Stimulated activated CD4-positive, alpha-beta T cell treated with anti-CD3 and anti-CD28 coated beads, Interleukin-1b, Interleukin-23, amount 100 ng/mL, for 4 hours (primary cell): ENCODE results near the gene P3H3.

Source experiments
- DNase-seq, 2 donors: peaks; one replicate each; pipeline ENCODE4 v3.0.0-alpha.2; 2020; ENCODE audit warnings: low read depth in 2 of 2

The P3H3 gene, protein sequence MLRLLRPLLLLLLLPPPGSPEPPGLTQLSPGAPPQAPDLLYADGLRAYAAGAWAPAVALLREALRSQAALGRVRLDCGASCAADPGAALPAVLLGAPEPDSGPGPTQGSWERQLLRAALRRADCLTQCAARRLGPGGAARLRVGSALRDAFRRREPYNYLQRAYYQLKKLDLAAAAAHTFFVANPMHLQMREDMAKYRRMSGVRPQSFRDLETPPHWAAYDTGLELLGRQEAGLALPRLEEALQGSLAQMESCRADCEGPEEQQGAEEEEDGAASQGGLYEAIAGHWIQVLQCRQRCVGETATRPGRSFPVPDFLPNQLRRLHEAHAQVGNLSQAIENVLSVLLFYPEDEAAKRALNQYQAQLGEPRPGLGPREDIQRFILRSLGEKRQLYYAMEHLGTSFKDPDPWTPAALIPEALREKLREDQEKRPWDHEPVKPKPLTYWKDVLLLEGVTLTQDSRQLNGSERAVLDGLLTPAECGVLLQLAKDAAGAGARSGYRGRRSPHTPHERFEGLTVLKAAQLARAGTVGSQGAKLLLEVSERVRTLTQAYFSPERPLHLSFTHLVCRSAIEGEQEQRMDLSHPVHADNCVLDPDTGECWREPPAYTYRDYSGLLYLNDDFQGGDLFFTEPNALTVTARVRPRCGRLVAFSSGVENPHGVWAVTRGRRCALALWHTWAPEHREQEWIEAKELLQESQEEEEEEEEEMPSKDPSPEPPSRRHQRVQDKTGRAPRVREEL

GRCh38 chr12:6827982-6828780 is at the start of gene P3H3:
P3H3 (plus strand) TSS chr12:6828407; CDS start chr12:6828441, 34 bp downstream.
- DNase-seq = no peak

GRCh38 chr12:6778574-6779550 is 49.3 kb upstream of the P3H3 start:
- DNase-seq = peak; percentile 82 to 85

DNA sequence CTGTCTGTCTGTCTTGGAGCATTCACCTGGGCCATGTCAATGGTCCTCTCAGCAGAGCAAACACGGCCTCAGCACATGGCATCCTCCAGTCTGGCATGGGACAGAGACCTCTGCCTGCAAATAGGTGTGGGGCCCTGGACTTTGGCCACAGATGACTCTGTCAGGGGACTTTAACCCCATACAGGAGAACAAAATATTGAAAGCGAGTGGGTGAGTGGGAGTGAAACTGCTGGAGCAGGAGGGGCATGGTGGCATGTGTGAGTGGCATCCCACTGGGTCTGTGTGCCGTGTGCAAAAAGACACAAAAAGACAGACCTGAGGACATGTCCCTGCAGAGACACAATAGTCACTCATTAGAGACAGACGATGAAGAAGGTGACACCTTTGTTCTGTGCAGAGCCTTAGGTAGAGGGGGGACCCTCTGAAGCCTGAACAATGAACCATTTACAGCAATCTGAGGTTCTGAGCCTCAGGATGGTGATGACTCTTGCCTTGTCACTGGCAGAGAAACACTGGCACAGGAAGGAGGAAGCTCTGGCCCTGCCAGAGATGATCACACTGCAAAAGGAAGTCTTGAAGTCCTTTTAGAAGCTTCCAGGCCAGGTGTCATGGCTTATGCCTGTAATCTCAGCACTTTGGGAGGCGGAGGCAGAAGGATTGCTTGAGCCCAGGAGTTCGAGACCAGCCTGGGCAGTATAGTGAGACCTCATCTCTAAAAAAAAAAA is 48.3 kb upstream of the P3H3 start:
- no peak for DNase-seq

GRCh38 chr12:6780573-6780972 is 47.6 kb upstream of the P3H3 start:
- no peak for DNase-seq

DNA sequence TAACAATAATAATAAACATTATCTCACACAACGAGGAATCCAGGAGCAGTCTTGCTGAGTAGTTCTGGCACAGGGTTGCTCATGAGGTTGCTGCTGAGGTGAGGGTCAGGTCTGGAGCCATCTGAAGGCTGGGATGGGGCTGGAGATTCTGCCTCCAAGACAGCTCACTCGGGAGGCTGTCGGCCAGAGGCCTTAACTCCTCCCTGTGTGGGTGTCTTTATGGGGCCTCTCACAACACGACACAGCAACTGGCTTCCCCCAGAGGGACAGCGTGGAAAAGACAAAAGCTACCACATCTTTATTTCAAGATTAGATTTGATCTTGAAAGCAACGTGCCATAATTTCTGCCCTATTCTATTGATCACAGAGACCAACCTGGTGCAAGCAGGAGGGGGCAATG is 46.1 kb upstream of the P3H3 start:
- DNase-seq = no peak

- DNase-seq = no peak
These were observed 45.2 kb upstream of the P3H3 start for GRCh38 chr12:6782850-6783566.

- DNase-seq = no peak
These were observed 44.4 kb upstream of the P3H3 start for GRCh38 chr12:6783828-6784227.

- no peak for DNase-seq
These were observed 43.9 kb upstream of the P3H3 start for GRCh38 chr12:6784296-6784695.

- no peak for DNase-seq
These were observed 43.4 kb upstream of the P3H3 start for GRCh38 chr12:6784761-6785160.

- no peak for DNase-seq
These were observed 41.7 kb upstream of the P3H3 start for GRCh38 chr12:6786416-6787094.

- no peak for DNase-seq
These were observed 40.9 kb upstream of the P3H3 start for GRCh38 chr12:6787309-6787708.

DNA sequence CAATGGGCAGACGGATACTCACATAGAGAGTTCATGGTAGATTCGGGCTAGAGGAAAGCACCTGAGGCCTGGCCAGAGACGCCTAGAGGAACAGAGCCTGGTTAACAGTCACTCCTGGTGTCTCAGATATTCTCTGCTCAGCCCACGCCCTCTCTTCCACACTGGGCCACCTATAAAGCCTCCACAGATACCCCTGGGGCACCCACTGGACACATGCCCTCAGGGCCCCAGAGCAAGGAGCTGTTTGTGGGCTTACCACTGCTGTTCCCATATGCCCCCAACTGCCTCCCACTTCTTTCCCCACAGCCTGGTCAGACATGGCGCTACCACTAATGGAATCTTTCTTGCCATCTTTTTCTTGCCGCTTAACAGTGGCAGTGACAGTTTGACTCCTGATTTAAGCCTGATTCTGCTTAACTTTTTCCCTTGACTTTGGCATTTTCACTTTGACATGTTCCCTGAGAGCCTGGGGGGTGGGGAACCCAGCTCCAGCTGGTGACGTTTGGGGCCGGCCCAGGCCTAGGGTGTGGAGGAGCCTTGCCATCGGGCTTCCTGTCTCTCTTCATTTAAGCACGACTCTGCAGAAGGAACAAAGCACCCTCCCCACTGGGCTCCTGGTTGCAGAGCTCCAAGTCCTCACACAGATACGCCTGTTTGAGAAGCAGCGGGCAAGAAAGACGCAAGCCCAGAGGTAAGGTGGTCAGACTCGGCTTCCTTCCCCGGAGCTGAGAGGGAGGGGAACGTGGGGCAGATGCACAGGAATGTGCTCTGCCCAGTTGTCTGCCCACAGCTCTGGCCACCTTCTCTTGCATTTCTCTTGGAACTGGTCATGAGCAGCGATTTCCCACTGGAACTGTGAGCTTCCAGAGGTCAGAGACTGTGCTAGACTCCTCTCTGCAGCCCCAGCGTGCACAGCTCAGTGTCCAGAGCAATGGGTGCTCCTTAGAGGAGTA is 39.0 kb upstream of the P3H3 start, which contains the start of gene CD4:
Gene CD4 (plus strand): TSS at position 557 of the 953 bp plus-strand sequence. CDS start 10,611 bp downstream, outside the sequence.
- DNase-seq = peak; percentile 41 to 64

DNA sequence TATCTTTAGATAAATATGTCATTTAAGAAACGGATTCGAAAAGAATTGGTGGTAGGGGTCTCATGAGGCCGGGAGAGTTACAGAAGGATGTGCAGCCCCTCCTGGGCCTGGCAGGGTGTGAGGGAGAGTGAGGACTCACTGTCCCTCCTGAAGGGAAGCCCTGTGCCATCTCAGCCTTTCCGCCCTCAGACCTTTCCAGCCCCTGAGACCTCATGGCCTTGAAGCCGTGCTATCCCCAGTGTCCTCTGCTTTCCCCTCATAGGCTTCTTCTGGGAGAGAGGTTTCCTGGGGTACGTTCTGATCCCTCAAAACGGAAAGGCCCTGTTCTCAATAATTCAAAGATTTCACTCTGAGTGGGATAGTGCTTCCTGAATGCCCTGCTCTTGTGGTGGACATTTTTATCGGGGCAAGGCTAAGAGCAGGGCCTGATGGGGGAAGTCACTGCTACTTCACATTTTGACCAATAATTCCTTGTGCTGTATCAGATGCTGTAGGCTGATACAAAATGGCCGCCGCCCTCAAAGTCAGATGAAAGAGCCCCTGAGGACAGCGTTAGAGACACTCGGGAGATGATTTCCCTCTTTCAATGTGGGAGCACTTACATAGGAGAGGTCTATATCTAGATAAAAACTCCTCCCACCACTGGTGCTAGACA is 37.6 kb upstream of the P3H3 start:
- no peak for DNase-seq

- no peak for DNase-seq
These were observed 36.2 kb upstream of the P3H3 start for GRCh38 chr12:6791931-6792520.

- DNase-seq = no peak
These were observed 35.5 kb upstream of the P3H3 start for GRCh38 chr12:6792522-6793201.

DNA sequence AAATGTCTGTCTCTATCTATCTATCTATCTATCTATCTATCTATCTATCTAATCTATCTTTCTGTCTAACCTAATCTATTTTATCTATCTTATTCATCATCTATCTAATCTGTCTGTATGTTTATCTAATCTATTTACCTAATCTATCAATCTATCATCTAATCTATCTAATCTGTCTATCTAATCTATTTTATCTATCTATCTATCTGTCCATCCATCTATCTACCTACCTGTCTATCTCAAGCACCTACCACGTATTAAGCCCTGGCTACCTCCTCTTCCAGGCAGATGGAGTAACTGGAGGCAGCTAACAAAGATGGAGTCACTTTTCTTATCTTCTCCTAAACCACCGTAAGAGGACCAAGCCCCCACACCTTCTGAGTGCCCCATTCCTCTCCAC is 33.1 kb upstream of the P3H3 start:
- DNase-seq = no peak
